ENCODE results near the gene BEST1. TPM values are rescaled to one million over a fixed set of nuclear protein-coding genes. Genes with fewer than 3 reads are reported as not detected.

BEST1 gene
- total RNA-seq, 2 donors from 2014 or later: 1.5 to 18.0 TPM

GRCh38 chr11:61905067-61905696 is 45.0 kb upstream of the BEST1 start:
- H3K36me3 ChIP-seq: no peaks in the 10 kb centered on the region
- TF ChIP-seq POLR2AphosphoS5 (IDR thresholded peaks at IDR 0.05): no peak
- no peak for TF ChIP-seq CTCF (IDR thresholded peaks at IDR 0.05)
- TF ChIP-seq POLR2A (IDR thresholded peaks at IDR 0.05): no peak
- no peak for DNase-seq (ENCODE audit: low spot score)
- intact Hi-C loops (cut with DNase I): no loop called here
- H3K27ac ChIP-seq: no peak overlapping the region
- H3K4me3 ChIP-seq: no peak overlapping the region
- no peaks in the 10 kb centered on the region for H3K27me3 ChIP-seq (replicated peaks; ENCODE audit: insufficient read depth)
- no peaks in the 10 kb centered on the region for H3K9me3 ChIP-seq
- no peaks in the 10 kb centered on the region for H3K4me1 ChIP-seq (replicated peaks)
- 94% methylated on average over 13 of the region's 13 CpGs for WGBS

GRCh38 chr11:61905801-61906521 is 44.2 kb upstream of the BEST1 start:
- intact Hi-C loops (cut with DNase I): no loop called here
- WGBS: 96% methylated on average over 12 of the region's 14 CpGs
- no peak for TF ChIP-seq POLR2A (IDR thresholded peaks at IDR 0.05)
- TF ChIP-seq CTCF (IDR thresholded peaks at IDR 0.05): no peak
- TF ChIP-seq POLR2AphosphoS5 (IDR thresholded peaks at IDR 0.05): no peak
- DNase-seq (ENCODE audit: low spot score): no peak
- Histone ChIP-seq H3K4me1 (replicated peaks) (no peaks in the 10 kb centered on the region), H3K9me3 (no peaks in the 10 kb centered on the region), H3K27me3 (replicated peaks; ENCODE audit: insufficient read depth) (no peaks in the 10 kb centered on the region), H3K4me3 (no peak overlapping the region), H3K27ac (no peak overlapping the region), H3K36me3 (no peaks in the 10 kb centered on the region)

GRCh38 chr11:61906522-61906909 is 43.6 kb upstream of the BEST1 start:
- TF ChIP-seq POLR2AphosphoS5 (IDR thresholded peaks at IDR 0.05) (no peak), POLR2A (IDR thresholded peaks at IDR 0.05) (no peak), CTCF (IDR thresholded peaks at IDR 0.05) (no peak)
- intact Hi-C loops (cut with DNase I): no loop called here
- Histone ChIP-seq H3K27me3 (replicated peaks; ENCODE audit: insufficient read depth) (no peaks in the 10 kb centered on the region), H3K36me3 (no peaks in the 10 kb centered on the region), H3K9me3 (no peaks in the 10 kb centered on the region), H3K4me3 (no peak overlapping the region), H3K27ac (no peak overlapping the region), H3K4me1 (replicated peaks) (no peaks in the 10 kb centered on the region)
- no peak for DNase-seq (ENCODE audit: low spot score)
- WGBS: 91% methylated on average over 14 of the region's 14 CpGs

DNA sequence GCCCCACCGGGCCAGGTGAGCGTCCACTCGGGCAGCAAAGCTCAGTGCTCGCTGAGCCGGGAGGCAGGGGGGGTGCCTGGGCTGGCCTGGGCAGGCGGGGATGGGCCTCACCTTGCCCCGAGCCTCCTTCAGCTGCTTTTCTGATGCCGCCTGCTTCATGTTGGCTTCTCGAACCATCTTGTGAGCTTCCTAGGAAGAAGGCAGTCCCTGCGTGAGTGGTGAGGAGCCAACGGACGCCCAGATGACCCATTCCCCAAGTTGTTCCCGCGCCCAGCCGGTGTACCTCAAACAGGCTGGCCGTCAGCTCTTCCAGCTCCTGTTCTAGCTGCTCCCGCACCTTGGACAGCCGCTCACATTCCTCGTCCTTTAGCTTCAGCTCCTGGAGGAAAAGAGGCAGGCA is 42.9 kb upstream of the BEST1 start:
- no peak for DNase-seq (ENCODE audit: low spot score)
- 85% methylated on average over 19 of the region's 19 CpGs for WGBS
- no peak overlapping the region for H3K4me3 ChIP-seq
- no peaks in the 10 kb centered on the region for H3K36me3 ChIP-seq
- intact Hi-C loops (cut with DNase I): no loop called here
- H3K27me3 ChIP-seq (replicated peaks; ENCODE audit: insufficient read depth): no peaks in the 10 kb centered on the region
- no peaks in the 10 kb centered on the region for H3K9me3 ChIP-seq
- H3K27ac ChIP-seq: no peak overlapping the region
- TF ChIP-seq CTCF (IDR thresholded peaks at IDR 0.05) (no peak), POLR2AphosphoS5 (IDR thresholded peaks at IDR 0.05) (no peak)
- H3K4me1 ChIP-seq (replicated peaks): no peaks in the 10 kb centered on the region
